ENCODE measurements around the gene KCNQ5.

GRCh38 chr6:73078908-73079610 is 457.2 kb downstream of the KCNQ5 start:
- TF ChIP-seq CTCF (conservative IDR thresholded peaks at IDR 0.05; ENCODE audit: low read depth, low read length) (no peak), EZH2 (IDR thresholded peaks at IDR 0.05; ENCODE audit: borderline replicate concordance, low read depth, low read length, poor library complexity, severe bottlenecking) (no peak)
